ENCODE data around the gene S1PR5. TPM values are rescaled to one million over a fixed set of nuclear protein-coding genes. Genes with fewer than 3 reads are reported as not detected.

Gene S1PR5
- total RNA-seq, 2 donors from 2014 or later, result 1.2 to 5.1 TPM

DNA sequence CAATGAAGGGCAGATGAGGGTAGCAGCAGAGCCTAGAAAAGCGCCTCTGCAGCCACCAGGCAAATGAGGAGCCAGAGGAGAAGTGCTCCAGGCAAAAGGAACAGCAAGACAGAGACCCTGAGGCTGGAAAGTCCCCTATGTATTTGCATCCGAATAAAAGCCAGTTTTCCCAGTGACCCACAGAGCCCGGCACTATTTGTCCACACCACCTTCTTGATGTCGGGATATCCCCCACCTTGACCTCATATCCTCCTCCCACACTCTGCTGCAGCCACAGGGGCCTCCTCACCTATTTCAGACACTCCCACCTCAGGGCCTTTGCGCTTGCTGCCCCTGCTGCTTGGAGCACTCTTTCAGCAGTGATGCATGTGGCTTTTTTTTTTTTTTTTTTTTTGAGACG, 33.1 kb upstream of the S1PR5 start:
- H3K4me1 ChIP-seq (ENCODE audit: control insufficient read depth, insufficient read depth, low read length), result no peaks in the 10 kb centered on the region
- no peak overlapping the region for H3K4me3 ChIP-seq (ENCODE audit: low read length)
- Mint-ChIP-seq H3K4me3 (no peak overlapping the region), H3K36me3 (ENCODE audit: low read depth) (peaks cover 61% of the 10 kb centered on the region), H3K9me3 (no peaks in the 10 kb centered on the region), H3K27me3 (ENCODE audit: insufficient read depth) (no peaks in the 10 kb centered on the region), H3K4me1 (no peaks in the 10 kb centered on the region), H3K27ac (no peak overlapping the region)
- H3K27ac ChIP-seq (ENCODE audit: low read depth, low read length), result no peak overlapping the region
- H3K9me3 ChIP-seq (ENCODE audit: control insufficient read depth, low read length), result no peaks in the 10 kb centered on the region
- no peak overlapping the region for H3K9ac ChIP-seq (ENCODE audit: extremely low read depth, low read length, poor library complexity, severe bottlenecking)
- DNase-seq, result no peak
- no peaks in the 10 kb centered on the region for H3K27me3 ChIP-seq (ENCODE audit: control insufficient read depth, insufficient read depth, low read length, poor library complexity, severe bottlenecking)
- peaks cover 47% of the 10 kb centered on the region for H3K36me3 ChIP-seq (ENCODE audit: control insufficient read depth, insufficient read depth, low read length)
- TF ChIP-seq, protein P1, sequence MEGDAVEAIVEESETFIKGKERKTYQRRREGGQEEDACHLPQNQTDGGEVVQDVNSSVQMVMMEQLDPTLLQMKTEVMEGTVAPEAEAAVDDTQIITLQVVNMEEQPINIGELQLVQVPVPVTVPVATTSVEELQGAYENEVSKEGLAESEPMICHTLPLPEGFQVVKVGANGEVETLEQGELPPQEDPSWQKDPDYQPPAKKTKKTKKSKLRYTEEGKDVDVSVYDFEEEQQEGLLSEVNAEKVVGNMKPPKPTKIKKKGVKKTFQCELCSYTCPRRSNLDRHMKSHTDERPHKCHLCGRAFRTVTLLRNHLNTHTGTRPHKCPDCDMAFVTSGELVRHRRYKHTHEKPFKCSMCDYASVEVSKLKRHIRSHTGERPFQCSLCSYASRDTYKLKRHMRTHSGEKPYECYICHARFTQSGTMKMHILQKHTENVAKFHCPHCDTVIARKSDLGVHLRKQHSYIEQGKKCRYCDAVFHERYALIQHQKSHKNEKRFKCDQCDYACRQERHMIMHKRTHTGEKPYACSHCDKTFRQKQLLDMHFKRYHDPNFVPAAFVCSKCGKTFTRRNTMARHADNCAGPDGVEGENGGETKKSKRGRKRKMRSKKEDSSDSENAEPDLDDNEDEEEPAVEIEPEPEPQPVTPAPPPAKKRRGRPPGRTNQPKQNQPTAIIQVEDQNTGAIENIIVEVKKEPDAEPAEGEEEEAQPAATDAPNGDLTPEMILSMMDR (conservative IDR thresholded peaks at IDR 0.05), result no peak
- WGBS, 2 experiments (ENCODE audit: insufficient coverage in 1 of 2, insufficient read length in 1 of 2), result 95 to 100% methylated on average over 3 to 6 of the region's 6 CpGs

DNA sequence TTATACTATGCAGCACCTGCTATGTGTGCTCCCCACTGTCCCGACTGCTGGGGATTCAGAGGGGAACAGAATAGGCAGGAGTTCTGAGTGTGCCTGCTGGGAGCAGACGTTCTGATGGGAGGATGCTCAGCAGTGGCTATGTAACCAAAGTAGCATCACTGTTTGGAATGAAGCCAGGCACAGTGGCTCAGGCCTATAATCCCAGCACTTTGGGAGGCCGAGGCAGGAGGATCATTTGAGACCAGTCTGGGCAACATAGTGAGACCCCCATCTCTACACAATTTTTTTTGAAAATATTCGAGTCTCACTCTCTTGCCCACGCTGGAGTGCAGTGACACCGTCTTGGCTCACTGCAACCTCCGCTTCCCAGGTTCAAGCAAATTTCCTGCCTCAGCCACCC, 32.5 kb upstream of the S1PR5 start:
- H3K27ac ChIP-seq (ENCODE audit: low read depth, low read length), result no peak overlapping the region
- WGBS, 2 experiments (ENCODE audit: insufficient coverage in 1 of 2, insufficient read length in 1 of 2), result 91 to 99% methylated on average over 7 of the region's 7 CpGs
- DNase-seq, result no peak
- no peak overlapping the region for H3K27ac Mint-ChIP-seq
- no peak overlapping the region for H3K9ac ChIP-seq (ENCODE audit: extremely low read depth, low read length, poor library complexity, severe bottlenecking)
- H3K4me3 Mint-ChIP-seq, result no peak overlapping the region
- no peaks in the 10 kb centered on the region for H3K27me3 Mint-ChIP-seq (ENCODE audit: insufficient read depth)
- peaks cover 42% of the 10 kb centered on the region for H3K36me3 ChIP-seq (ENCODE audit: control insufficient read depth, insufficient read depth, low read length)
- peaks cover 61% of the 10 kb centered on the region for H3K36me3 Mint-ChIP-seq (ENCODE audit: low read depth)
- H3K9me3 Mint-ChIP-seq, result no peaks in the 10 kb centered on the region
- no peaks in the 10 kb centered on the region for H3K4me1 ChIP-seq (ENCODE audit: control insufficient read depth, insufficient read depth, low read length)
- no peak overlapping the region for H3K4me3 ChIP-seq (ENCODE audit: low read length)
- H3K9me3 ChIP-seq (ENCODE audit: control insufficient read depth, low read length), result no peaks in the 10 kb centered on the region
- no peaks in the 10 kb centered on the region for H3K4me1 Mint-ChIP-seq
- no peaks in the 10 kb centered on the region for H3K27me3 ChIP-seq (ENCODE audit: control insufficient read depth, insufficient read depth, low read length, poor library complexity, severe bottlenecking)
- TF ChIP-seq, protein P1 (conservative IDR thresholded peaks at IDR 0.05), result no peak

DNA sequence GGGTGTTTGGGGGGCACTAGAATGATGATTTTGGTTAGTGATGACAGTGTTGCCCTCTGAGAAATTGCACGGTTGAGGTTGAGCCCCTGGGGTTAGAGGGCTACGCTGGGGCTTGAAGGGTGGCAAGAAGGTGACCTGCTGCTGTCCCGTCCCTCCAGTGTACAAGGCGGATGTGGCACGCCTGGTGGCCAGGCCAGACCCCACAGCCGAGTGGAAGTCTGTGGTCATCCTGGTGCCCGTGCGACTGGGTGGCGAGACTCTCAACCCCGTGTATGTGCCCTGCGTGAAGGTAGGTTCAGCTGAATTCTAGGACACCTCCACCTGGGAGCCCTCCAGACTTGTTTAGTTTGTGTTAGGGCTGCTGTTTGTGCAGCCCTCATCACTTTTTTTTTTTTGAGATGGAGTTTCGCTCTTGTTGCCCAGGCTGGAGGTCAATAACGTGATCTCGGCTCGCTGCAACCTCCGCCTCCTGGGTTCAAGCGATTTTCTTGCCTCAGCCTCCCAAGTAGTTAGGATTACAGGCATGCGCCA, 31.6 kb upstream of the S1PR5 start:
- Mint-ChIP-seq H3K27me3 (ENCODE audit: insufficient read depth) (no peaks in the 10 kb centered on the region), H3K4me1 (no peaks in the 10 kb centered on the region), H3K4me3 (no peak overlapping the region), H3K36me3 (ENCODE audit: low read depth) (peaks cover 55% of the 10 kb centered on the region), H3K27ac (no peak overlapping the region), H3K9me3 (no peaks in the 10 kb centered on the region)
- H3K36me3 ChIP-seq (ENCODE audit: control insufficient read depth, insufficient read depth, low read length), result peaks cover 34% of the 10 kb centered on the region
- 93% methylated on average over 16 to 18 of the region's 18 CpGs for whole genome bisulfite sequencing, 2 experiments (ENCODE audit: insufficient coverage in 1 of 2, insufficient read length in 1 of 2)
- no peak overlapping the region for H3K9ac ChIP-seq (ENCODE audit: extremely low read depth, low read length, poor library complexity, severe bottlenecking)
- H3K27ac ChIP-seq (ENCODE audit: low read depth, low read length), result no peak overlapping the region
- DNase-seq, result no peak
- H3K9me3 ChIP-seq (ENCODE audit: control insufficient read depth, low read length), result no peaks in the 10 kb centered on the region
- no peaks in the 10 kb centered on the region for H3K27me3 ChIP-seq (ENCODE audit: control insufficient read depth, insufficient read depth, low read length, poor library complexity, severe bottlenecking)
- no peaks in the 10 kb centered on the region for H3K4me1 ChIP-seq (ENCODE audit: control insufficient read depth, insufficient read depth, low read length)
- TF ChIP-seq, protein P1 (conservative IDR thresholded peaks at IDR 0.05), result no peak
- no peak overlapping the region for H3K4me3 ChIP-seq (ENCODE audit: low read length)
